ENCODE measurements around the gene ADCY6. TPM values are rescaled to one million over a fixed set of nuclear protein-coding genes. Genes with fewer than 3 reads are reported as not detected.

ADCY6 gene
- total and polyA plus RNA-seq, 2 donors (not counting 1 experiment from before 2014, with no cell fraction given) = 27.4 to 53.2 TPM

DNA sequence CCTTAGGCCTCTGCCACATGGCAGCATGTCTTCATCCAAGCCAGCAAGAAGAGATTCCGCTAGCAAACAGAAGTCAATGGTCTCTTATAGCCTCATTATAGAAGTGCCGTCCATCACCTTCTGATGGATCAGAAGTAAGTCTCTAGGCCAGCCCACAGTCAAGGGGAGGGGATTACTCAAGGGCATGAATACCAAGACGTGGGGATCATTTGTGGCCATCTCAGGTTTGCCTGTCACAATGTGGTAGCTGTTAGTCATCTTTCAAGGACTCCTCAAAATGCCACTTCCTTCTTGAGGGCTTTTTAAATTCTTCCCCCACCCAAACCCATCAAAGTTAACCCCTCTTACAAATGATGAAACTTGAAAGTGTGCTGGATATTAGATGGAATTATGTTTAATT is 8.1 kb upstream of the ADCY6 start:
- Histone ChIP-seq H3K27me3 (ENCODE audit: control insufficient read depth, insufficient read depth, low read length) (no peaks in the 10 kb centered on the region), H3K4me2 (ENCODE audit: extremely low read depth, insufficient read depth, low read length) (no peak overlapping the region), H4K20me1 (ENCODE audit: control insufficient read depth, extremely low read depth, insufficient read depth, low read length) (no peaks in the 10 kb centered on the region), H3K27ac (ENCODE audit: insufficient read depth, low read length) (no peak overlapping the region), H3K9me3 (ENCODE audit: control insufficient read depth, insufficient read depth, low read depth, low read length) (no peaks in the 10 kb centered on the region), H3K79me2 (ENCODE audit: control insufficient read depth, insufficient read depth, low read length) (no peaks in the 10 kb centered on the region), H3K9ac (ENCODE audit: insufficient read depth, low read length) (no peak overlapping the region), H2AFZ (ENCODE audit: low read length) (no peak overlapping the region), H3K36me3 (ENCODE audit: control insufficient read depth, insufficient read depth, low read length) (no peaks in the 10 kb centered on the region), H3K4me1 (ENCODE audit: control insufficient read depth, extremely low read depth, insufficient read depth, low read length) (no peaks in the 10 kb centered on the region), H3K4me3 (replicated peaks in 1 of 4; ENCODE audit: control extremely low read depth in 1 of 4, insufficient read depth in 1 of 4, low read depth in 3 of 4, low read length in 4 of 4) (no peak overlapping the region)
- TF ChIP-seq, protein P1, sequence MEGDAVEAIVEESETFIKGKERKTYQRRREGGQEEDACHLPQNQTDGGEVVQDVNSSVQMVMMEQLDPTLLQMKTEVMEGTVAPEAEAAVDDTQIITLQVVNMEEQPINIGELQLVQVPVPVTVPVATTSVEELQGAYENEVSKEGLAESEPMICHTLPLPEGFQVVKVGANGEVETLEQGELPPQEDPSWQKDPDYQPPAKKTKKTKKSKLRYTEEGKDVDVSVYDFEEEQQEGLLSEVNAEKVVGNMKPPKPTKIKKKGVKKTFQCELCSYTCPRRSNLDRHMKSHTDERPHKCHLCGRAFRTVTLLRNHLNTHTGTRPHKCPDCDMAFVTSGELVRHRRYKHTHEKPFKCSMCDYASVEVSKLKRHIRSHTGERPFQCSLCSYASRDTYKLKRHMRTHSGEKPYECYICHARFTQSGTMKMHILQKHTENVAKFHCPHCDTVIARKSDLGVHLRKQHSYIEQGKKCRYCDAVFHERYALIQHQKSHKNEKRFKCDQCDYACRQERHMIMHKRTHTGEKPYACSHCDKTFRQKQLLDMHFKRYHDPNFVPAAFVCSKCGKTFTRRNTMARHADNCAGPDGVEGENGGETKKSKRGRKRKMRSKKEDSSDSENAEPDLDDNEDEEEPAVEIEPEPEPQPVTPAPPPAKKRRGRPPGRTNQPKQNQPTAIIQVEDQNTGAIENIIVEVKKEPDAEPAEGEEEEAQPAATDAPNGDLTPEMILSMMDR (conservative IDR thresholded peaks at IDR 0.05 in 1 of 2, IDR thresholded peaks at IDR 0.05 in 1 of 2; ENCODE audit: low read depth in 1 of 2, low read length in 2 of 2) = no peak
- TF ChIP-seq EZH2 (IDR thresholded peaks at IDR 0.05; ENCODE audit: low read length, missing control alignments) = no peak
- DNase-seq (ENCODE audit: low read depth in 2 of 2) = peak in 1 of 2 donors; percentile 61

DNA sequence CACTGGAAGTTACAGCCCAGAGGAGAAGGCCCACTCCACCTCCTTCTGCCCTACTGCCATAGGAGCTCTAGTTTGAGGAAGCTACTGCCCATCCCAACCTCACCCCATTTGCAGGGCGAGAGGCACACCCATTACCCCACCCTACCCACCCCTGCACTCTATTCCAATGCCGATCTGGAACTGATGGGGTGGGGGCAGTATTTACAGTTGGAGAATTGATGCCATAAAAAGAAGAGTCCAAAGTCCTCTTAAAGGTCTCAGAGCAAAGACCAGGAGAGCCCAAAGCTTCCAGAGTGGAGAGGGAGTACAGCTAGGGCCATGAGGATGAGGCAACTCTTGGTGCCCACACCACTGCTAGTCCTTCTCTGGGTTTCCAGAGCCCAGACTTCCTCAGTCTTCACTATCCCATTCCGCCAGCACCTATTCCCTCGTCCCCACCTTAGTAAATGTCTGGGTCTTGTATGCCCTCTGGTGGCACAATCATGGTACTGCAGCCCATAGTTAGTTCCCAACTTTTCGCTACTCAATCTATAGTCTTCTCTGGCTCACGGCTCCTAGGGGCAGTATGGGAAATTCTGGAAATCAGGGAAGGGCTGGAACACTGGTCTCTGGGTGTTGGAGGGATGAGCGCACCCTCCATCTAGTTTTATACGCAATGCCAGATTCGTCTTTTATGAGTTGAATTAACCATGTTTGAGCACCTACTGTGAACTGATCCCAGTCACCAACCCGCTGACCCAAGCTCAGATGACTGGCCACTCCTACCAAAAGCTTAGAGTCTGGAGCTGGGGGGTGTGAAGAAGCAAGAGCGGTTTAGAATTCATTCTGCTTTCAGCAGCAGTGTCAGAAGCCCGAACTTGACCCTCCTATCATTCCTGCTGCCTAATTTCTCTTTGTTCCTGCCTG is 6.9 kb upstream of the ADCY6 start:
- peak; percentile 53 to 82 for DNase-seq (ENCODE audit: low read depth in 2 of 2)
- peak overlapping the region; percentile 57 for H3K4me2 ChIP-seq (ENCODE audit: extremely low read depth, insufficient read depth, low read length)
- no peaks in the 10 kb centered on the region for H3K9me3 ChIP-seq (ENCODE audit: control insufficient read depth, insufficient read depth, low read depth, low read length)
- H3K27me3 ChIP-seq (ENCODE audit: control insufficient read depth, insufficient read depth, low read length) = no peaks in the 10 kb centered on the region
- H3K36me3 ChIP-seq (ENCODE audit: control insufficient read depth, insufficient read depth, low read length) = no peaks in the 10 kb centered on the region
- no peak for TF ChIP-seq EZH2 (IDR thresholded peaks at IDR 0.05; ENCODE audit: low read length, missing control alignments)
- TF ChIP-seq, protein P1 (conservative IDR thresholded peaks at IDR 0.05 in 1 of 2, IDR thresholded peaks at IDR 0.05 in 1 of 2; ENCODE audit: low read depth in 1 of 2, low read length in 2 of 2) = peak; percentile 99
- H3K79me2 ChIP-seq (ENCODE audit: control insufficient read depth, insufficient read depth, low read length) = no peaks in the 10 kb centered on the region
- no peak overlapping the region for H3K9ac ChIP-seq (ENCODE audit: insufficient read depth, low read length)
- H2AFZ ChIP-seq (ENCODE audit: low read length) = peak overlapping the region; percentile 94
- no peak overlapping the region for H3K4me3 ChIP-seq (replicated peaks in 1 of 4; ENCODE audit: control extremely low read depth in 1 of 4, insufficient read depth in 1 of 4, low read depth in 3 of 4, low read length in 4 of 4)
- no peaks in the 10 kb centered on the region for H3K4me1 ChIP-seq (ENCODE audit: control insufficient read depth, extremely low read depth, insufficient read depth, low read length)
- no peaks in the 10 kb centered on the region for H4K20me1 ChIP-seq (ENCODE audit: control insufficient read depth, extremely low read depth, insufficient read depth, low read length)
- H3K27ac ChIP-seq (ENCODE audit: insufficient read depth, low read length) = no peak overlapping the region

DNA sequence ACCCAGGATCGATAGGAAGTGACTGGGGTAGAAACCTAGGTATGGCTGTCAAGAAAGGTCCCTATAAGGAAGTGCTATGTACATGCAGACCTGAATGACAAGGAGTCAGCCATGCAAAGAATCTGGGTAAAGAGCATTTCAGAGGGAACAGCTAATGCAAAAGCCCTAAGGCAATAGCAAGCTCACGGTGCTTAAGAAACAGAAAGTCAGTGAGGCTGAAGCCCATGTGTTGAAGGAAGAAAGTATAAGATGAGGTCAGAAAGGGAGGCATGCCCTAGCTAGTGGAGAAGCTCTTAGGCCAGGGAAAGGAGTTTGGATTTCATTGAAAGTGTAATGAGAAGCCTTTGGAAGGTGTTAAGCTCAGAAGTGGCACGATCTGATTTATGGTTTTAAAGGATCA is 6.0 kb upstream of the ADCY6 start:
- H3K4me3 ChIP-seq (replicated peaks in 1 of 4; ENCODE audit: control extremely low read depth in 1 of 4, insufficient read depth in 1 of 4, low read depth in 3 of 4, low read length in 4 of 4) = no peak overlapping the region
- no peaks in the 10 kb centered on the region for H3K36me3 ChIP-seq (ENCODE audit: control insufficient read depth, insufficient read depth, low read length)
- H3K9ac ChIP-seq (ENCODE audit: insufficient read depth, low read length) = no peak overlapping the region
- no peak for DNase-seq (ENCODE audit: low read depth in 2 of 2)
- no peaks in the 10 kb centered on the region for H3K4me1 ChIP-seq (ENCODE audit: control insufficient read depth, extremely low read depth, insufficient read depth, low read length)
- H3K4me2 ChIP-seq (ENCODE audit: extremely low read depth, insufficient read depth, low read length) = no peak overlapping the region
- H3K79me2 ChIP-seq (ENCODE audit: control insufficient read depth, insufficient read depth, low read length) = no peaks in the 10 kb centered on the region
- H4K20me1 ChIP-seq (ENCODE audit: control insufficient read depth, extremely low read depth, insufficient read depth, low read length) = no peaks in the 10 kb centered on the region
- no peak overlapping the region for H3K27ac ChIP-seq (ENCODE audit: insufficient read depth, low read length)
- H3K9me3 ChIP-seq (ENCODE audit: control insufficient read depth, insufficient read depth, low read depth, low read length) = no peaks in the 10 kb centered on the region
- H2AFZ ChIP-seq (ENCODE audit: low read length) = no peak overlapping the region
- TF ChIP-seq EZH2 (IDR thresholded peaks at IDR 0.05; ENCODE audit: low read length, missing control alignments) = no peak
- TF ChIP-seq, protein P1 (conservative IDR thresholded peaks at IDR 0.05 in 1 of 2, IDR thresholded peaks at IDR 0.05 in 1 of 2; ENCODE audit: low read depth in 1 of 2, low read length in 2 of 2) = no peak
- H3K27me3 ChIP-seq (ENCODE audit: control insufficient read depth, insufficient read depth, low read length) = no peaks in the 10 kb centered on the region
